ENCODE results near the gene KIF19.

DNA sequence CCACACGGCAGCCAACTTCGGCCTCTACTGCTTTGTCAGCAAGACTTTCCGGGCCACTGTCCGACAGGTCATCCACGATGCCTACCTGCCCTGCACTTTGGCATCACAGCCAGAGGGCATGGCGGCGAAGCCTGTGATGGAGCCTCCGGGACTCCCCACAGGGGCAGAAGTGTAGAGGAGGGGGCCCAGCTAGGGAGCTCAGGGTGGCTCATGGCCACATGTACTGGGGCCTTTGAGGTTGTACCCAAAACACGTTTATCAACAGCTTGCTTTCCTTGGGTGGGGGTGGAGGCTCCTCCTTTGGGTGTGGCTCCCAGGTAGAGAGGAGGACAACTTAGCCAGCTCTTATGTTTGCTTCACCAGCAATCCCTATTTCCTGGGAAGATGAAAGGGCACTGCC is 46.4 kb downstream of the KIF19 start:
- TF ChIP-seq, protein P1, sequence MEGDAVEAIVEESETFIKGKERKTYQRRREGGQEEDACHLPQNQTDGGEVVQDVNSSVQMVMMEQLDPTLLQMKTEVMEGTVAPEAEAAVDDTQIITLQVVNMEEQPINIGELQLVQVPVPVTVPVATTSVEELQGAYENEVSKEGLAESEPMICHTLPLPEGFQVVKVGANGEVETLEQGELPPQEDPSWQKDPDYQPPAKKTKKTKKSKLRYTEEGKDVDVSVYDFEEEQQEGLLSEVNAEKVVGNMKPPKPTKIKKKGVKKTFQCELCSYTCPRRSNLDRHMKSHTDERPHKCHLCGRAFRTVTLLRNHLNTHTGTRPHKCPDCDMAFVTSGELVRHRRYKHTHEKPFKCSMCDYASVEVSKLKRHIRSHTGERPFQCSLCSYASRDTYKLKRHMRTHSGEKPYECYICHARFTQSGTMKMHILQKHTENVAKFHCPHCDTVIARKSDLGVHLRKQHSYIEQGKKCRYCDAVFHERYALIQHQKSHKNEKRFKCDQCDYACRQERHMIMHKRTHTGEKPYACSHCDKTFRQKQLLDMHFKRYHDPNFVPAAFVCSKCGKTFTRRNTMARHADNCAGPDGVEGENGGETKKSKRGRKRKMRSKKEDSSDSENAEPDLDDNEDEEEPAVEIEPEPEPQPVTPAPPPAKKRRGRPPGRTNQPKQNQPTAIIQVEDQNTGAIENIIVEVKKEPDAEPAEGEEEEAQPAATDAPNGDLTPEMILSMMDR (IDR thresholded peaks at IDR 0.05), result no peak
- no peak for TF ChIP-seq POLR2A (IDR thresholded peaks at IDR 0.05)

All from testis (tissue), 2 donors.